ENCODE data around the gene C14orf132.

DNA sequence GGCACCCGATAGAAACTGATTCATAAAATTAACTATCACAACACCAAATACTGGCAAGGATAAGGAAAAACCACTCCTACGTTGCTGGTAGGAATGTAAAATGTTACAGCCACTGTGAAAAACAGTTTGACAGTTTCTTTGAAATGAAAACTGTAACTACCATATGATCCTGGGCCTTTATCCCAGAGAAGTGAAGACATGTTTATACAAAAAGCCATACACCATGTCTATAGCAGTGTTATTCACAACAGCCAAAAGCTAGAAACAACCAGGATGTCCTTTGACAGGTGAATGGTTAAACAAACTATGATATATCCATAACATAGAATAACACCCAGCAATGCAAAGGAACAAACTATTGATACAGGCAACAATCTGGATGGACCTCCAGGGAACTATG, 3.7 kb upstream of the C14orf132 start:
- TF ChIP-seq, protein P1, sequence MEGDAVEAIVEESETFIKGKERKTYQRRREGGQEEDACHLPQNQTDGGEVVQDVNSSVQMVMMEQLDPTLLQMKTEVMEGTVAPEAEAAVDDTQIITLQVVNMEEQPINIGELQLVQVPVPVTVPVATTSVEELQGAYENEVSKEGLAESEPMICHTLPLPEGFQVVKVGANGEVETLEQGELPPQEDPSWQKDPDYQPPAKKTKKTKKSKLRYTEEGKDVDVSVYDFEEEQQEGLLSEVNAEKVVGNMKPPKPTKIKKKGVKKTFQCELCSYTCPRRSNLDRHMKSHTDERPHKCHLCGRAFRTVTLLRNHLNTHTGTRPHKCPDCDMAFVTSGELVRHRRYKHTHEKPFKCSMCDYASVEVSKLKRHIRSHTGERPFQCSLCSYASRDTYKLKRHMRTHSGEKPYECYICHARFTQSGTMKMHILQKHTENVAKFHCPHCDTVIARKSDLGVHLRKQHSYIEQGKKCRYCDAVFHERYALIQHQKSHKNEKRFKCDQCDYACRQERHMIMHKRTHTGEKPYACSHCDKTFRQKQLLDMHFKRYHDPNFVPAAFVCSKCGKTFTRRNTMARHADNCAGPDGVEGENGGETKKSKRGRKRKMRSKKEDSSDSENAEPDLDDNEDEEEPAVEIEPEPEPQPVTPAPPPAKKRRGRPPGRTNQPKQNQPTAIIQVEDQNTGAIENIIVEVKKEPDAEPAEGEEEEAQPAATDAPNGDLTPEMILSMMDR (IDR thresholded peaks at IDR 0.05) = no peak
- TF ChIP-seq EZH2 (IDR thresholded peaks at IDR 0.05; ENCODE audit: borderline replicate concordance, insufficient read depth, low read depth, low read length, poor library complexity, severe bottlenecking) = no peak

All from B cell (primary cell).